ENCODE data around the gene ZNF783. TPM values are rescaled to one million over a fixed set of nuclear protein-coding genes. Genes with fewer than 3 reads are reported as not detected.

ZNF783 gene
- total and polyA plus RNA-seq, 2 of the 8 experiments (the other 6 are each of a cell fraction or from before 2014, with no cell fraction given), result 7.3 to 8.2 TPM

GRCh38 chr7:149239345-149240143 is 22.5 kb upstream of the ZNF783 start, which contains the start of gene ZNF212:
Gene ZNF212, plus strand, starts transcription at chr7:149239651. Its CDS starts 128 bp downstream, at chr7:149239779.
- H3K23me2 ChIP-seq (ENCODE audit: low read depth, low read length), result no peaks in the 10 kb centered on the region; the same call in 1 of the 2 replicates
- no peak within 1 kb of the TSS for H2BK120ac ChIP-seq (replicated peaks; ENCODE audit: low read depth, low read length)
- peaks cover 0 to 5% (median 2%) of the 10 kb centered on the region in 4 experiments; a peak in 2 of 7 replicates for H3K4me1 ChIP-seq (replicated peaks in 1 of 4; ENCODE audit: control insufficient read depth in 3 of 4, insufficient read depth in 4 of 4, low read length in 3 of 4)
- H3K4ac ChIP-seq (replicated peaks; ENCODE audit: insufficient read length, low read depth, low read length), result peak within 1 kb of the TSS; percentile 69
- peaks cover 0 to under 1% of the 10 kb centered on the region in 2 experiments for H4K20me1 ChIP-seq (replicated peaks in 1 of 2; ENCODE audit: control insufficient read depth in 1 of 2, insufficient read depth in 2 of 2, low read length in 2 of 2)
- peaks cover 4% of the 10 kb centered on the region; the same call in 1 of the 2 replicates for H3K79me1 ChIP-seq (ENCODE audit: low read depth, low read length)
- no peak within 1 kb of the TSS for H2AK5ac ChIP-seq (ENCODE audit: low read depth, low read length)
- no peak within 1 kb of the TSS for H3K14ac ChIP-seq (ENCODE audit: insufficient read length)
- 2% methylated on average over 47 of the region's 64 CpGs; no CpG with 5 or more reads in 1 of the 2 experiments for WGBS, 2 experiments (ENCODE audit: extremely low coverage in 1 of 2, insufficient coverage in 1 of 2, insufficient read length in 1 of 2, insufficient replicate concordance in 2 of 2, low coverage in 1 of 2, low lambda C conversion rate in 2 of 2, missing lambda C conversion rate in 1 of 2)
- peak within 1 kb of the TSS; percentile 57 for H3K56ac ChIP-seq (replicated peaks; ENCODE audit: insufficient read length, low read depth, low read length)
- H4K91ac ChIP-seq (replicated peaks; ENCODE audit: insufficient read length, low read length), result no peak within 1 kb of the TSS
- FAIRE-seq (no peak), DNase-seq (ENCODE audit: low read depth in 1 of 2, low spot score in 2 of 2) (peak; percentile 64 to 92)
- H2BK5ac ChIP-seq (ENCODE audit: low read depth, low read length), result 0 out of 2 replicates have a peak within 1 kb of the TSS, but pooled peaks have one; percentile 35
- H3K27ac ChIP-seq (ENCODE audit: low read depth, low read length), result peak within 1 kb of the TSS; percentile 75
- no peaks in the 10 kb centered on the region; a peak in 1 of 8 replicates for H3K36me3 ChIP-seq (ENCODE audit: control insufficient read depth in 2 of 4, insufficient read depth in 4 of 4, low read length in 3 of 4)
- H3K9me3 ChIP-seq (ENCODE audit: insufficient read depth in 2 of 2, low read depth in 1 of 2, low read length in 1 of 2), result no peaks in the 10 kb centered on the region
- H3K79me2 ChIP-seq (ENCODE audit: control insufficient read depth in 1 of 2, insufficient read depth in 2 of 2, low read length in 2 of 2), result peaks cover 0 to 31% of the 10 kb centered on the region in 2 experiments; a peak in 3 of 4 replicates
- peak within 1 kb of the TSS; percentile 96; the same call in 1 of the 2 replicates for H4K8ac ChIP-seq (ENCODE audit: extremely low read depth, insufficient read depth, low read length)
- H2AFZ ChIP-seq (ENCODE audit: low read length), result peak within 1 kb of the TSS; percentile 96
- H2BK12ac ChIP-seq (ENCODE audit: low read depth, low read length), result no peak within 1 kb of the TSS
- H2BK20ac ChIP-seq (ENCODE audit: low read length), result no peak within 1 kb of the TSS
- H4K5ac ChIP-seq (ENCODE audit: insufficient read length, low read depth, low read length), result peak within 1 kb of the TSS; percentile 83
- H3K18ac ChIP-seq (ENCODE audit: extremely low read depth, low read length), result peak within 1 kb of the TSS; percentile 90
- peak within 1 kb of the TSS; percentile 84 to 98 (median 87) for H3K9ac ChIP-seq (replicated peaks in 1 of 4; ENCODE audit: extremely low read depth in 1 of 4, low read depth in 3 of 4, low read length in 3 of 4)
- H3K4me3 ChIP-seq (ENCODE audit: extremely low read depth in 1 of 4, insufficient read depth in 2 of 4, low read depth in 3 of 4, low read length in 4 of 4), result peak within 1 kb of the TSS; percentile 63 to 98 (median 96)
- ChIA-PET POLR2A (ENCODE audit: partially characterized antibody) (interaction anchor here (0.7 to 1.3 kb wide), 3 partner anchors 10 to 56 kb away, joined by 3 to 7 read pairs (median 7); partner anchors contain the start of gene ZNF783), CTCF (ENCODE audit: partially characterized antibody) (interaction anchor here (0.6 to 1.0 kb wide), 5 partner anchors 9 to 80 kb away, joined by 3 to 4 read pairs (median 3); no protein-coding TSS in a partner anchor)
- peaks cover 0 to 1% (median 0%) of the 10 kb centered on the region in 4 experiments; a peak in 1 of 7 replicates for H3K27me3 ChIP-seq (replicated peaks in 1 of 4; ENCODE audit: control insufficient read depth in 3 of 4, extremely low read depth in 1 of 4, insufficient read depth in 3 of 4, low read length in 3 of 4)
- peak within 1 kb of the TSS; percentile 65; the same call in 1 of the 2 replicates for H2BK15ac ChIP-seq (ENCODE audit: low read length)
- H3K23ac ChIP-seq (ENCODE audit: insufficient read length), result no peak within 1 kb of the TSS
- peak within 1 kb of the TSS; percentile 76 to 96 for H3K4me2 ChIP-seq (ENCODE audit: insufficient read depth in 1 of 2, low read depth in 2 of 2, low read length in 2 of 2)
- TF ChIP-seq CHD2 (IDR thresholded peaks at IDR 0.05; ENCODE audit: low read length) (peak; percentile 42; the same call in 1 of the 2 replicates), TBP (IDR thresholded peaks at IDR 0.05; ENCODE audit: low read depth, low read length) (peak; percentile 83), EZH2 (IDR thresholded peaks at IDR 0.05; ENCODE audit: low read depth, low read length, severe bottlenecking) (no peak), ASH2L (IDR thresholded peaks at IDR 0.05; ENCODE audit: low read length) (peak; percentile 96), USF2 (IDR thresholded peaks at IDR 0.05; ENCODE audit: low read length) (no peak), SIN3A (conservative IDR thresholded peaks at IDR 0.05 in 1 of 2, IDR thresholded peaks at IDR 0.05 in 1 of 2; ENCODE audit: low read depth in 1 of 2, low read length in 2 of 2) (0 out of 4 replicates have a peak, but pooled peaks of 1 of the 2 experiments have one; percentile 28), GTF2F1 (IDR thresholded peaks at IDR 0.05; ENCODE audit: borderline replicate concordance, low read depth, low read length) (0 out of 2 replicates have a peak, but pooled peaks have one; percentile 30), HDAC6 (IDR thresholded peaks at IDR 0.05; ENCODE audit: low read depth, low read length) (no peak), SUZ12 (IDR thresholded peaks at IDR 0.05; ENCODE audit: low read length) (no peak)

Data from H1 (cell line).